ENCODE measurements around the gene CHP2.

Gene CHP2

DNA sequence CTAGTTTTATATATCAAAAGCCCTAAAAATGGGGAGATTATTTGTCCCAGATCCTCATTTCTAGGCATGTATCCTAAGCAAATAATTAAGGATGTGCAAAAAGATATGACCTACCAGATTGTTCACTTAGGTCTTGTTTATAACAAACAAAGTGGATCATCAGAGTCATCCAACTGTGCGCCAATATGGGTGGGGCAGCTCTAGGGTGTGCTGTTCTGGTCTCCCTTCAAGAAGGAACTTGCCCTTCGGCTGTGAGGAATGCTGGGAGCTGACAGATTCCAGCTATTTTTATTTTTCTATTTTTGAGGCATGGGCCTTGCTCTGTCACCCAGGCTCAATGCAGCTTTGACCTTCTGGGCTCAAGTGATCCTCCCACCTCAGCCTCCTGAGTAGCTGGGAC, 13.8 kb downstream of the CHP2 start:
- 77% methylated on average over 2 of the region's 2 CpGs for WGBS
- Histone ChIP-seq H3K18ac (ENCODE audit: low read depth in 1 of 2, low read length in 2 of 2) (no peak overlapping the region), H3K4me1 (ENCODE audit: control insufficient read depth, insufficient read depth, low read depth, low read length) (no peaks in the 10 kb centered on the region), H3K27me3 (ENCODE audit: control insufficient read depth in 1 of 2, insufficient read depth in 1 of 2, low read length in 2 of 2) (no peaks in the 10 kb centered on the region), H2AK5ac (ENCODE audit: low read length, severe bottlenecking) (no peak overlapping the region), H3K9me3 (ENCODE audit: control insufficient read depth, low read length) (peaks cover 3% of the 10 kb centered on the region), H2BK120ac (ENCODE audit: low read depth, low read length) (no peak overlapping the region), H3K36me3 (ENCODE audit: control insufficient read depth in 1 of 2, insufficient read depth in 2 of 2, low read depth in 1 of 2, low read length in 2 of 2) (no peaks in the 10 kb centered on the region), H3K4ac (ENCODE audit: low read depth in 1 of 2, low read length in 2 of 2) (no peak overlapping the region), H3K27ac (ENCODE audit: low read length, poor library complexity, severe bottlenecking) (no peak overlapping the region), H3K4me2 (ENCODE audit: low read length, poor library complexity, severe bottlenecking) (no peak overlapping the region), H3K23ac (ENCODE audit: low read length in 2 of 2) (no peak overlapping the region), H3K14ac (ENCODE audit: low read length in 2 of 2) (no peak overlapping the region), H3K4me3 (ENCODE audit: insufficient read depth in 1 of 2, low read depth in 1 of 2, low read length in 2 of 2) (no peak overlapping the region), H3K79me1 (replicated peaks; ENCODE audit: low read length, poor library complexity, severe bottlenecking) (no peaks in the 10 kb centered on the region), H4K8ac (ENCODE audit: low read length) (no peak overlapping the region), H2BK5ac (ENCODE audit: low read depth, low read length, poor library complexity, severe bottlenecking) (no peak overlapping the region), H2BK12ac (ENCODE audit: low read length in 2 of 2) (no peak overlapping the region), H2AFZ (ENCODE audit: low read depth, low read length) (no peak overlapping the region), H3K9ac (ENCODE audit: low read length) (no peak overlapping the region), H2BK15ac (ENCODE audit: low read depth, poor library complexity, severe bottlenecking) (no peak overlapping the region), H4K91ac (ENCODE audit: low read length) (no peak overlapping the region)
- DNase-seq: no peak

- Histone ChIP-seq H3K27me3 (ENCODE audit: control insufficient read depth in 1 of 2, insufficient read depth in 1 of 2, low read length in 2 of 2) (no peaks in the 10 kb centered on the region), H3K4me2 (ENCODE audit: low read length, poor library complexity, severe bottlenecking) (no peak overlapping the region), H2BK5ac (ENCODE audit: low read depth, low read length, poor library complexity, severe bottlenecking) (no peak overlapping the region), H2BK12ac (ENCODE audit: low read length in 2 of 2) (no peak overlapping the region), H3K18ac (ENCODE audit: low read depth in 1 of 2, low read length in 2 of 2) (no peak overlapping the region), H2AFZ (ENCODE audit: low read depth, low read length) (no peak overlapping the region), H3K27ac (ENCODE audit: low read length, poor library complexity, severe bottlenecking) (no peak overlapping the region), H3K4me1 (ENCODE audit: control insufficient read depth, insufficient read depth, low read depth, low read length) (no peaks in the 10 kb centered on the region), H2AK5ac (ENCODE audit: low read length, severe bottlenecking) (no peak overlapping the region), H3K9me3 (ENCODE audit: control insufficient read depth, low read length) (no peaks in the 10 kb centered on the region), H4K91ac (ENCODE audit: low read length) (no peak overlapping the region), H3K79me1 (replicated peaks; ENCODE audit: low read length, poor library complexity, severe bottlenecking) (no peaks in the 10 kb centered on the region), H3K4me3 (ENCODE audit: insufficient read depth in 1 of 2, low read depth in 1 of 2, low read length in 2 of 2) (no peak overlapping the region), H3K4ac (ENCODE audit: low read depth in 1 of 2, low read length in 2 of 2) (no peak overlapping the region), H3K36me3 (ENCODE audit: control insufficient read depth in 1 of 2, insufficient read depth in 2 of 2, low read depth in 1 of 2, low read length in 2 of 2) (no peaks in the 10 kb centered on the region), H3K9ac (ENCODE audit: low read length) (no peak overlapping the region), H2BK15ac (ENCODE audit: low read depth, poor library complexity, severe bottlenecking) (no peak overlapping the region), H3K14ac (ENCODE audit: low read length in 2 of 2) (no peak overlapping the region), H3K23ac (ENCODE audit: low read length in 2 of 2) (no peak overlapping the region), H4K8ac (ENCODE audit: low read length) (no peak overlapping the region), H2BK120ac (ENCODE audit: low read depth, low read length) (no peak overlapping the region)
- no peak for DNase-seq
- WGBS: 93% methylated on average over 8 of the region's 8 CpGs
These were observed 16.2 kb downstream of the CHP2 start for GRCh38 chr16:23771027-23771426.

DNA sequence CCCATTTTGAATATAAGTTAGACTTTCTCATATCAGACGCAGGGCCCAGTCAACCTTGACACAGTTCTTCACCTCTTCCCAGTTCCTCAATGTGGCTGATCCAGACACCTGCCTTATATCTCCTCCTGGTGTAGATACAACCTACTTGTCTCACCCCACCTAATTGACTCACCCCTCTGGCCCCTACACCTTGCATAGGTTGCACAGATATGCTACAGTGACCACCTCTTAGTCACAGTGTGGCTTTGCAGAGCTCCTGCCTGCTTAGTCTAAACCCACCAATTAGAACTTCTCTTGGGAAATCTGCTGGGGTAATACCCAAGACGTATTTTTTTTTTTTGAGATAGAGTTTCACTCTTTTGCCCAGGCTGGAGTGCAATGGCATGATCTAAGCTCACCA, 16.8 kb downstream of the CHP2 start:
- no peak overlapping the region for H4K8ac ChIP-seq (ENCODE audit: low read length)
- H3K36me3 ChIP-seq (ENCODE audit: control insufficient read depth in 1 of 2, insufficient read depth in 2 of 2, low read depth in 1 of 2, low read length in 2 of 2): no peaks in the 10 kb centered on the region
- H3K14ac ChIP-seq (ENCODE audit: low read length in 2 of 2): no peak overlapping the region
- no peak overlapping the region for H3K4me2 ChIP-seq (ENCODE audit: low read length, poor library complexity, severe bottlenecking)
- no peaks in the 10 kb centered on the region for H3K79me1 ChIP-seq (replicated peaks; ENCODE audit: low read length, poor library complexity, severe bottlenecking)
- WGBS: 42% methylated on average over 2 of the region's 2 CpGs
- no peak overlapping the region for H3K18ac ChIP-seq (ENCODE audit: low read depth in 1 of 2, low read length in 2 of 2)
- H3K9me3 ChIP-seq (ENCODE audit: control insufficient read depth, low read length): no peaks in the 10 kb centered on the region
- no peak overlapping the region for H4K91ac ChIP-seq (ENCODE audit: low read length)
- H3K4me3 ChIP-seq (ENCODE audit: insufficient read depth in 1 of 2, low read depth in 1 of 2, low read length in 2 of 2): no peak overlapping the region
- no peak overlapping the region for H2BK5ac ChIP-seq (ENCODE audit: low read depth, low read length, poor library complexity, severe bottlenecking)
- no peak overlapping the region for H2AK5ac ChIP-seq (ENCODE audit: low read length, severe bottlenecking)
- no peak overlapping the region for H2BK15ac ChIP-seq (ENCODE audit: low read depth, poor library complexity, severe bottlenecking)
- H3K9ac ChIP-seq (ENCODE audit: low read length): no peak overlapping the region
- H3K27me3 ChIP-seq (ENCODE audit: control insufficient read depth in 1 of 2, insufficient read depth in 1 of 2, low read length in 2 of 2): no peaks in the 10 kb centered on the region
- H2BK120ac ChIP-seq (ENCODE audit: low read depth, low read length): no peak overlapping the region
- H3K4me1 ChIP-seq (ENCODE audit: control insufficient read depth, insufficient read depth, low read depth, low read length): no peaks in the 10 kb centered on the region
- no peak overlapping the region for H2AFZ ChIP-seq (ENCODE audit: low read depth, low read length)
- DNase-seq: no peak
- H3K23ac ChIP-seq (ENCODE audit: low read length in 2 of 2): no peak overlapping the region
- H3K27ac ChIP-seq (ENCODE audit: low read length, poor library complexity, severe bottlenecking): no peak overlapping the region
- H2BK12ac ChIP-seq (ENCODE audit: low read length in 2 of 2): no peak overlapping the region
- H3K4ac ChIP-seq (ENCODE audit: low read depth in 1 of 2, low read length in 2 of 2): no peak overlapping the region

- no peak overlapping the region for H2AK5ac ChIP-seq (ENCODE audit: low read length, severe bottlenecking)
- no peak overlapping the region for H2BK15ac ChIP-seq (ENCODE audit: low read depth, poor library complexity, severe bottlenecking)
- H3K4ac ChIP-seq (ENCODE audit: low read depth in 1 of 2, low read length in 2 of 2): no peak overlapping the region
- DNase-seq: no peak
- no peak overlapping the region for H3K4me3 ChIP-seq (ENCODE audit: insufficient read depth in 1 of 2, low read depth in 1 of 2, low read length in 2 of 2)
- H2BK5ac ChIP-seq (ENCODE audit: low read depth, low read length, poor library complexity, severe bottlenecking): no peak overlapping the region
- no peak overlapping the region for H3K9ac ChIP-seq (ENCODE audit: low read length)
- no peaks in the 10 kb centered on the region for H3K36me3 ChIP-seq (ENCODE audit: control insufficient read depth in 1 of 2, insufficient read depth in 2 of 2, low read depth in 1 of 2, low read length in 2 of 2)
- H4K8ac ChIP-seq (ENCODE audit: low read length): no peak overlapping the region
- H3K79me1 ChIP-seq (replicated peaks; ENCODE audit: low read length, poor library complexity, severe bottlenecking): no peaks in the 10 kb centered on the region
- H2BK120ac ChIP-seq (ENCODE audit: low read depth, low read length): no peak overlapping the region
- H3K27me3 ChIP-seq (ENCODE audit: control insufficient read depth in 1 of 2, insufficient read depth in 1 of 2, low read length in 2 of 2): no peaks in the 10 kb centered on the region
- 70% methylated on average over 2 of the region's 2 CpGs for WGBS
- no peak overlapping the region for H2BK12ac ChIP-seq (ENCODE audit: low read length in 2 of 2)
- H3K18ac ChIP-seq (ENCODE audit: low read depth in 1 of 2, low read length in 2 of 2): no peak overlapping the region
- H3K9me3 ChIP-seq (ENCODE audit: control insufficient read depth, low read length): no peaks in the 10 kb centered on the region
- H3K4me1 ChIP-seq (ENCODE audit: control insufficient read depth, insufficient read depth, low read depth, low read length): no peaks in the 10 kb centered on the region
- no peak overlapping the region for H3K14ac ChIP-seq (ENCODE audit: low read length in 2 of 2)
- H3K27ac ChIP-seq (ENCODE audit: low read length, poor library complexity, severe bottlenecking): no peak overlapping the region
- no peak overlapping the region for H2AFZ ChIP-seq (ENCODE audit: low read depth, low read length)
- H3K4me2 ChIP-seq (ENCODE audit: low read length, poor library complexity, severe bottlenecking): no peak overlapping the region
- no peak overlapping the region for H3K23ac ChIP-seq (ENCODE audit: low read length in 2 of 2)
- H4K91ac ChIP-seq (ENCODE audit: low read length): no peak overlapping the region
These were observed 18.5 kb downstream of the CHP2 start for GRCh38 chr16:23773339-23773738.

Data from mesenchymal stem cell (in vitro differentiated cells and primary cell).